NCI-H187 (cell line): ENCODE measurements around the gene CCR1.

Experiments
- DNase-seq, 2 experiments: peaks; one replicate each; lab custom pipeline; 2025; lab: John Stamatoyannopoulos, UW

The CCR1 gene

GRCh38 chr3:46208167-46208704 is at the start of gene CCR1:
CCR1 (minus strand) TSS chr3:46208313; CDS start chr3:46204313, 4,000 bp downstream.
- DNase-seq, result no peak

GRCh38 chr3:46252980-46253379 is 44.9 kb upstream of the CCR1 start:
- DNase-seq, result no peak

- DNase-seq, result no peak
These were observed 37.0 kb upstream of the CCR1 start for GRCh38 chr3:46245146-46245545.

GRCh38 chr3:46243560-46243959 is 35.4 kb upstream of the CCR1 start:
- DNase-seq, result no peak

GRCh38 chr3:46242120-46242519 is 34.0 kb upstream of the CCR1 start, which contains the start of gene CCR3:
CCR3 (plus strand) TSS chr3:46242460; CDS start chr3:46265159, 22,699 bp downstream.
- DNase-seq, result no peak

GRCh38 chr3:46239952-46240351 is 31.8 kb upstream of the CCR1 start:
- DNase-seq, result no peak

GRCh38 chr3:46239301-46239938 is 31.3 kb upstream of the CCR1 start:
- DNase-seq, result no peak

GRCh38 chr3:46238386-46238785 is 30.3 kb upstream of the CCR1 start:
- DNase-seq, result no peak

GRCh38 chr3:46236294-46237054 is 28.4 kb upstream of the CCR1 start:
- DNase-seq, result no peak

- no peak for DNase-seq
These were observed 27.3 kb upstream of the CCR1 start for GRCh38 chr3:46235425-46235824.

GRCh38 chr3:46233194-46233593 is 25.1 kb upstream of the CCR1 start:
- no peak for DNase-seq

GRCh38 chr3:46231323-46231722 is 23.2 kb upstream of the CCR1 start:
- no peak for DNase-seq

- DNase-seq, result no peak
These were observed 20.4 kb upstream of the CCR1 start for GRCh38 chr3:46228260-46229242.

GRCh38 chr3:46222435-46223161 is 14.5 kb upstream of the CCR1 start:
- DNase-seq, result no peak

GRCh38 chr3:46221938-46222337 is 13.8 kb upstream of the CCR1 start:
- DNase-seq, result no peak

GRCh38 chr3:46221391-46221790 is 13.3 kb upstream of the CCR1 start:
- DNase-seq, result no peak

GRCh38 chr3:46218196-46218709 is 10.1 kb upstream of the CCR1 start:
- no peak for DNase-seq

GRCh38 chr3:46215810-46216414 is 7.8 kb upstream of the CCR1 start:
- DNase-seq, result no peak

GRCh38 chr3:46214751-46215352 is 6.7 kb upstream of the CCR1 start:
- DNase-seq, result peak; percentile 36 to 47

GRCh38 chr3:46213201-46213600 is 5.1 kb upstream of the CCR1 start:
- DNase-seq, result no peak
